Measurements from ENCODE around the gene NWD2. TPM values are rescaled to one million over a fixed set of nuclear protein-coding genes. Genes with fewer than 3 reads are reported as not detected.

The NWD2 gene
- total RNA-seq, 2 donors from 2014 or later = 0.22 to 0.42 TPM

DNA sequence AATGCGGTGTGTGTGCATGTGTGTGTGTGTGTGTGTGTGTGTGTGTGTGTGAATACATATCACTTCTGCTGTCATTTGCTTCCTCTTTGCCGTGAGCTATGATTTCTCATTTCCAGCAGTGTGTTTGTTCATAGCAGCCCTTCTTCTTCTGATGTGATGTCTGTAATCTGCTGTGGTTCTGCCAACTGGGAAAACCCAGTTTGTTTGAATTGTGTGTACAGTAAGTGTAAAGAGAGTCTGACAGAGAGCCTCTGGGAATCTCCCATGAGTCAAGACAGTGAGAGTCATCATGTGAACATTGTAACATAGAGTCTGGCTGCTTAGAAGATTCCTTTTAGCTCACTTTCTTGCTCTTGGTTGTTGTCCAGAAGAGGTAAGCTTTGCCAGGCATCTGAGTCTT, 8.4 kb upstream of the NWD2 start:
- intact Hi-C loops (cut with DNase I) = no loop called here
- TF ChIP-seq, protein P1, sequence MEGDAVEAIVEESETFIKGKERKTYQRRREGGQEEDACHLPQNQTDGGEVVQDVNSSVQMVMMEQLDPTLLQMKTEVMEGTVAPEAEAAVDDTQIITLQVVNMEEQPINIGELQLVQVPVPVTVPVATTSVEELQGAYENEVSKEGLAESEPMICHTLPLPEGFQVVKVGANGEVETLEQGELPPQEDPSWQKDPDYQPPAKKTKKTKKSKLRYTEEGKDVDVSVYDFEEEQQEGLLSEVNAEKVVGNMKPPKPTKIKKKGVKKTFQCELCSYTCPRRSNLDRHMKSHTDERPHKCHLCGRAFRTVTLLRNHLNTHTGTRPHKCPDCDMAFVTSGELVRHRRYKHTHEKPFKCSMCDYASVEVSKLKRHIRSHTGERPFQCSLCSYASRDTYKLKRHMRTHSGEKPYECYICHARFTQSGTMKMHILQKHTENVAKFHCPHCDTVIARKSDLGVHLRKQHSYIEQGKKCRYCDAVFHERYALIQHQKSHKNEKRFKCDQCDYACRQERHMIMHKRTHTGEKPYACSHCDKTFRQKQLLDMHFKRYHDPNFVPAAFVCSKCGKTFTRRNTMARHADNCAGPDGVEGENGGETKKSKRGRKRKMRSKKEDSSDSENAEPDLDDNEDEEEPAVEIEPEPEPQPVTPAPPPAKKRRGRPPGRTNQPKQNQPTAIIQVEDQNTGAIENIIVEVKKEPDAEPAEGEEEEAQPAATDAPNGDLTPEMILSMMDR (IDR thresholded peaks at IDR 0.05) = no peak
- H3K9me3 ChIP-seq = no peaks in the 10 kb centered on the region
- H3K4me1 ChIP-seq = no peaks in the 10 kb centered on the region
- H3K4me3 ChIP-seq = no peak overlapping the region
- H3K36me3 ChIP-seq = no peaks in the 10 kb centered on the region
- no peak for DNase-seq
- no peaks in the 10 kb centered on the region for H3K27me3 ChIP-seq
- H3K9ac ChIP-seq (ENCODE audit: low read depth in 2 of 2, low read length in 2 of 2) = no peak overlapping the region
- no peak overlapping the region for H3K27ac ChIP-seq

DNA sequence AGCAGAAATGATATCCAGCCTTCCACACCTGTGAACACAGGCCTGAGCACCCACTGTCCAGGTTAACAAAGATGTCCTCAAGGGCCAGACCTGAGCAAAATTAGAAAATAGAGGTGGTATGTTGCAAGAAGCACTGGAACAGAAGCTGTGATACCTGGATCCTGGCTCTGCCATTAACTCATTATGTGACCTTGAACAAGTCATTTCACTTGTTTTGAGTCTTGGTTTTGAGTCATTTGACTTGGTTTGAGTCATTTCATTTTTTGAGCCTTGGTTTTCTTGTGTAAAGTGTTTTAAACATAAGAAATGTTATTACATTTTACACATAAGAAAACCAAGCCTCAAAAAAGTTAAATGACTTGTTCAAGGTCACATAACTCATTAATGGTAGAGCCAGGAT, 2.9 kb upstream of the NWD2 start:
- no peak overlapping the region for H3K4me3 ChIP-seq
- H3K9ac ChIP-seq (ENCODE audit: low read depth in 2 of 2, low read length in 2 of 2) = no peak overlapping the region
- no peaks in the 10 kb centered on the region for H3K9me3 ChIP-seq
- H3K27me3 ChIP-seq = peaks cover 34% of the 10 kb centered on the region
- no peaks in the 10 kb centered on the region for H3K36me3 ChIP-seq
- DNase-seq = no peak
- no peaks in the 10 kb centered on the region for H3K4me1 ChIP-seq
- intact Hi-C loops (cut with DNase I) = no loop called here
- TF ChIP-seq, protein P1 (IDR thresholded peaks at IDR 0.05) = no peak
- no peak overlapping the region for H3K27ac ChIP-seq

DNA sequence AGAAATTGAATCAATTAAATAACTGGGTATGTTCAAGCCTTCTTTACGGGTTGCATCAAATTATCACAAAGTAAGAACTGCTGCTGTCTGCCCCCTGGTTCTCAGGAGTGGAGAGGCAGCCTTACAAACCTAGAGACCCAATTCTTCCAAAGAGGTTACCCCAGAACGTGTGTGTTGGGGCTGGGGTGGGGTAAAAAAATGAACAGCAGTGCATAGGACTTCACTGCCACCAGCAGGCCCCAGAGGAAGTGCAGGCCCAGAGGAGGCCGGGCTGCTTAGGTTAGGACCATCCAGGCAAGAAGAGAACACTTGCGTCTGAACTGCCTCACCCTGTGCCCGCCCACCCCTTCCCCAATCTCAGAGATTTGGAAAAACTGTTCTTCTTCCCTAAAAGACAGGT, 1.5 kb upstream of the NWD2 start:
- Histone ChIP-seq H3K27me3 (peaks cover 36% of the 10 kb centered on the region), H3K9me3 (no peaks in the 10 kb centered on the region), H3K27ac (no peak overlapping the region), H3K4me1 (no peaks in the 10 kb centered on the region), H3K9ac (ENCODE audit: low read depth in 2 of 2, low read length in 2 of 2) (no peak overlapping the region), H3K4me3 (no peak overlapping the region), H3K36me3 (no peaks in the 10 kb centered on the region)
- TF ChIP-seq, protein P1 (IDR thresholded peaks at IDR 0.05) = no peak
- intact Hi-C loops (cut with DNase I) = no loop called here
- DNase-seq = no peak

DNA sequence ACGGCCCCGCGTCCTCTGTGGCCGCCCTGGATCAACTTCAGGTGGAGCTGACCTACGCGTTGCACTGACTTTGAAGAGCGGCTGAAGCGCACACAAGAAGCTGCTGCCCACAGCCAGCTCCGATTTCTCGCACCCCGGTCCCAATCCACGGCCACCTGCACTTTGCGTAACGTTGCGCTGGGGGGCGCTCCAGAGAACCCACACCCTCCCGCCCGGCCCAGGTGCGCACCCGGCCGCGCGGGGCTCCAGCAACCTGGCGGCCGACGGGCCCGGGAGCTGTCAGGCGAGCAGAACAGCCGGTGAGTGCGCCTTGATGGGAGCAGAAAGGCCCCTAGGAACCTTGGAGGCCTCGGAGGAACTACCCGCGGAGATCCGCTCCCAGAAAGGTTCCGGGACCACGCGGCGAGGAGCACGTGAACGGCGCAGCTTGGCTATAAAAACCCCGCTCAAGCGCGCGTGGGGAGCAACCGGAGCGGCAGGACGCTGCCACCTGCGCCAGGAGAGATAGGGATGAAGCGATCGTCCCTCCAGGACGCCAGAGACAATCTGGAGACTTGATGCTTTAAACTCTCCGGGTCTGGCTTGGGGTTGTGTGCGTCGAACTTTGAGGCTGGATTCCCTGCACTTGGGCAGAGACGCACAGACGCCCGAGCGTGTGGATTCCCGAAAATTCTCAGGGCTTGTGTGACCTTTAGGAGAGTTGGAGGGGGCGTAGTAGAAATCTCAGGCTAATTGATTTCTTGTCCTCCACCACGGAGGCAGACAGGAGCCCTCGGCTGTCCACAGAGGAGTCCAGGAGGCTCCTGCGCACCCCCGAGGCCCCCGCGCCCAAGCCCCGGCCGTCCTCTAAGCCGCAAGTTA, 591 bp upstream of the NWD2 start:
- Histone ChIP-seq H3K4me3 (peak overlapping the region; percentile 10), H3K36me3 (no peaks in the 10 kb centered on the region), H3K4me1 (no peaks in the 10 kb centered on the region), H3K27me3 (peaks cover 36% of the 10 kb centered on the region), H3K9me3 (no peaks in the 10 kb centered on the region), H3K27ac (no peak overlapping the region), H3K9ac (ENCODE audit: low read depth in 2 of 2, low read length in 2 of 2) (no peak overlapping the region)
- TF ChIP-seq, protein P1 (IDR thresholded peaks at IDR 0.05) = no peak
- intact Hi-C loops (cut with DNase I) = no loop called here
- DNase-seq = peak; percentile 32

DNA sequence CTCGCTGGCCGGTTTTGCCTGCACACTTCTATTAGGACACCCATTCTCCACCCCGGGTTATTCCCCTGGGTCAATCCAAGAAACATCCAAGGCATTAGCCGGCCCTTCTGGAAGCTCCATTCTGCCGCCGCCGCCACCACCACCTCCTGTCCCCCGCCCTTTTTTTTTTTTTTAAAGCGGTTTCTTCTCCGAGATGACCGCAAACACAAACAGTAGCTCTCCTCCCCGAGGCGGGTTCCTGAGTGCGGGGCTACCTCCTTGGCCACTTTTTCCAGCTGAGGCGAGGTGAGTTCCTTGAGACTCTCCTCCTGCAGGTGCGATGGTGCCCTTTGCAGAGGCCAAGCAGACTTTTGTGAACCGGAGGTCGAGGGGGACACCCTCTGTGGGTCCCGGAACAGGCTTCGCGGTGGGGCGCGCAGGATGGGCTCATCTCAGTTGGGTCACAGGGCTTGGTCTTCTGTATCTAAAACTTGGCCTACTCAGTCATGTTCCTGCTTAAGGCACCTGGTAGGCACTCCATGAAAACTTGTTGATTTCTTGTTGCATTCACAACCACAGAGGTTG, 930 bp downstream of the NWD2 start:
- H3K36me3 ChIP-seq = no peaks in the 10 kb centered on the region
- H3K4me3 ChIP-seq = no peak overlapping the region
- H3K9ac ChIP-seq (ENCODE audit: low read depth in 2 of 2, low read length in 2 of 2) = no peak overlapping the region
- TF ChIP-seq, protein P1 (IDR thresholded peaks at IDR 0.05) = no peak
- no peak for DNase-seq
- intact Hi-C loops (cut with DNase I) = no loop called here
- peaks cover 36% of the 10 kb centered on the region for H3K27me3 ChIP-seq
- no peaks in the 10 kb centered on the region for H3K4me1 ChIP-seq
- H3K27ac ChIP-seq = no peak overlapping the region
- H3K9me3 ChIP-seq = no peaks in the 10 kb centered on the region
